Left lobe of liver (tissue), 2 donors: ENCODE data around the gene NCAPD2. TPM values are rescaled to one million over a fixed set of nuclear protein-coding genes. Genes with fewer than 3 reads are reported as not detected.

Source experiments
- ATAC-seq: fragments of 200-7000 bp; cut with Tn5 transposase; one replicate; pipeline ENCODE4 v1.9.1; 2020; ENCODE audit warnings: mild to moderate bottlenecking, moderate library complexity
- DNase-seq: peaks from one replicate; pipeline ENCODE4 v3.0.0-alpha.2; 2020; ENCODE audit warnings: low spot score
- total RNA-seq: library from RNA; stranded (reverse); gene quantifications from one replicate; pipeline ENCODE4 v1.2.1, GENCODE V29; 2021
- donor health status: DM: no; HTN: no; CAD: no; lungs with moderate emphysema.
- donor health status: DM: no; HTN: yes; CAD: no.

Gene NCAPD2
- total RNA-seq: 9.0 TPM

- DNase-seq (peak; percentile 95), ATAC-seq (peak; percentile 94)
Observed at GRCh38 chr12:6493497-6494257, at the start of gene NCAPD2. Gene NCAPD2 (plus strand): TSS chr12:6494102. CDS start chr12:6495099, 997 bp downstream.

GRCh38 chr12:6444704-6445688, 48.9 kb upstream of the NCAPD2 start, which contains the start of gene CD27:
Gene CD27 (plus strand): TSS chr12:6444955. CDS start chr12:6445096, 141 bp downstream.
- DNase-seq: no peak

GRCh38 chr12:6450091-6450868, 43.6 kb upstream of the NCAPD2 start:
- DNase-seq (no peak), ATAC-seq (no peak)

More at GRCh38 chr12:6444704-6445688, 48.9 kb upstream of the NCAPD2 start, which contains the start of gene CD27:
- no peak for ATAC-seq

GRCh38 chr12:6450869-6451347, 43.0 kb upstream of the NCAPD2 start:
- ATAC-seq (no peak), DNase-seq (no peak)

- peak; percentile 89 for ATAC-seq
- peak; percentile 92 for DNase-seq
Observed at GRCh38 chr12:6451348-6452244, 42.3 kb upstream of the NCAPD2 start, which contains the start of gene TAPBPL. Gene TAPBPL (plus strand): TSS chr12:6452042. CDS start chr12:6452249, 207 bp downstream.

GRCh38 chr12:6452245-6452943, 41.5 kb upstream of the NCAPD2 start:
- ATAC-seq: peak; percentile 53

GRCh38 chr12:6452944-6453630, 40.8 kb upstream of the NCAPD2 start:
- no peak for DNase-seq
- ATAC-seq: no peak

More at GRCh38 chr12:6452245-6452943, 41.5 kb upstream of the NCAPD2 start:
- peak; percentile 67 for DNase-seq

- DNase-seq: no peak
Observed at GRCh38 chr12:6457220-6457945, 36.5 kb upstream of the NCAPD2 start.

GRCh38 chr12:6458281-6459003, 35.5 kb upstream of the NCAPD2 start:
- DNase-seq (no peak), ATAC-seq (no peak)

More at GRCh38 chr12:6457220-6457945, 36.5 kb upstream of the NCAPD2 start:
- ATAC-seq: no peak

- ATAC-seq (no peak), DNase-seq (no peak)
Observed at GRCh38 chr12:6459004-6459337, 34.9 kb upstream of the NCAPD2 start.

GRCh38 chr12:6460751-6461371, 33.0 kb upstream of the NCAPD2 start:
- no peak for DNase-seq
- ATAC-seq: no peak

- peak; percentile 20 for ATAC-seq
- no peak for DNase-seq
Observed at GRCh38 chr12:6461401-6462233, 32.3 kb upstream of the NCAPD2 start.

GRCh38 chr12:6462234-6462995, 31.5 kb upstream of the NCAPD2 start:
- DNase-seq: no peak
- no peak for ATAC-seq

GRCh38 chr12:6463216-6463615, 30.7 kb upstream of the NCAPD2 start:
- ATAC-seq: no peak
- no peak for DNase-seq

GRCh38 chr12:6463858-6464257, 30.0 kb upstream of the NCAPD2 start:
- ATAC-seq (no peak), DNase-seq (no peak)
